ENCODE measurements around the gene TBC1D5.

DNA sequence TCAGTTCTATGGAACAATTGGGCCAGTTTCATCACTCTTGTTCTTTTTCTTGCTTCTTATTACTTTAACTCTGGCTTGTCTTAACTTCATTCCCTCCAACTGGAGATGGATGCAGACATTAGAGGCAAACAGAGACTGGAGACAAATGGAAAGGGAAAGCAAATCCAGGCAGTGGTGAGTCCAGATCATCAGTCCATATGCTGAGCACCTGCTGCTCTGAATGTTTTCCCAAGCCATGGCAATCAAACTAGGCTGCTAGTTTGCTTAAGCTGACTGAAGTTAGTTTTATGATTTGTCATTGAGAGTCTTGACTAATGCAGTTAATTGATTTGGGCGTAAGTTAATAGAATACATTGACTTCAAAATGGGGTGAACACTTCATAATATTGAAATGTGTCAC is 41.0 kb upstream of the TBC1D5 start:
- TF ChIP-seq, protein P1, sequence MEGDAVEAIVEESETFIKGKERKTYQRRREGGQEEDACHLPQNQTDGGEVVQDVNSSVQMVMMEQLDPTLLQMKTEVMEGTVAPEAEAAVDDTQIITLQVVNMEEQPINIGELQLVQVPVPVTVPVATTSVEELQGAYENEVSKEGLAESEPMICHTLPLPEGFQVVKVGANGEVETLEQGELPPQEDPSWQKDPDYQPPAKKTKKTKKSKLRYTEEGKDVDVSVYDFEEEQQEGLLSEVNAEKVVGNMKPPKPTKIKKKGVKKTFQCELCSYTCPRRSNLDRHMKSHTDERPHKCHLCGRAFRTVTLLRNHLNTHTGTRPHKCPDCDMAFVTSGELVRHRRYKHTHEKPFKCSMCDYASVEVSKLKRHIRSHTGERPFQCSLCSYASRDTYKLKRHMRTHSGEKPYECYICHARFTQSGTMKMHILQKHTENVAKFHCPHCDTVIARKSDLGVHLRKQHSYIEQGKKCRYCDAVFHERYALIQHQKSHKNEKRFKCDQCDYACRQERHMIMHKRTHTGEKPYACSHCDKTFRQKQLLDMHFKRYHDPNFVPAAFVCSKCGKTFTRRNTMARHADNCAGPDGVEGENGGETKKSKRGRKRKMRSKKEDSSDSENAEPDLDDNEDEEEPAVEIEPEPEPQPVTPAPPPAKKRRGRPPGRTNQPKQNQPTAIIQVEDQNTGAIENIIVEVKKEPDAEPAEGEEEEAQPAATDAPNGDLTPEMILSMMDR (IDR thresholded peaks at IDR 0.05; ENCODE audit: control extremely low read depth in 1 of 3, insufficient read depth in 1 of 3, low read depth in 1 of 3, low read length in 3 of 3) = no peak
- TF ChIP-seq EGR1 (IDR thresholded peaks at IDR 0.05; ENCODE audit: borderline replicate concordance, low read depth, low read length) = no peak
